PC-3 (cell line): ENCODE results near the gene CUL3. TPM values are rescaled to one million over a fixed set of nuclear protein-coding genes. Genes with fewer than 3 reads are reported as not detected.
"Not testable (repeated sequence)": the region's sequence is repeated elsewhere in the genome, so short reads cannot be mapped to it uniquely, and the experiment has no call there.

ENCODE experiments used
- ATAC-seq: fragments of 200-7000 bp; cut with Tn5 transposase; 2 replicates; pipeline ENCODE4 v1.9.1; 2020; ENCODE audit warnings: mild to moderate bottlenecking, moderate library complexity
- BruUV-seq: library from RNA; stranded (reverse); fragments of 400-500 nt; replicated peaks from 2 replicates; lab custom pipeline; 2021; lab: Mats Ljungman, UMichigan
- CTCF ChIA-PET: fragments of 300-600 bp; sonication (Branson Sonifier 250); formaldehyde crosslinking; loops from one replicate; lab custom pipeline; 2022; ENCODE audit warnings: antibody characterized with exemption; lab: Charles Lee
- POLR2A ChIA-PET: fragments of 300-600 bp; sonication (Branson Sonifier 250); formaldehyde crosslinking; loops from one replicate; lab custom pipeline; 2022; ENCODE audit warnings: antibody characterized with exemption; ENCODE audit not compliant: unreplicated experiment; lab: Charles Lee
- DNase-seq: peaks from one replicate; pipeline ENCODE4 v3.0.0-alpha.2; 2015
- H2AFZ ChIP-seq: fragments of 300-600 bp; sonication (generic); 2 replicates; pipeline ENCODE4 v1.6.0; 2016; ENCODE audit warnings: antibody characterized with exemption, low read length
- H3F3A ChIP-seq: fragments of 300-600 bp; sonication (generic); one replicate; pipeline ENCODE4 v1.6.0; 2017; ENCODE audit warnings: antibody characterized with exemption, low read length, control low read depth, mild to moderate bottlenecking; ENCODE audit not compliant: unreplicated experiment
- H3K27ac ChIP-seq: fragments of 300-600 bp; sonication (generic); 2 replicates; pipeline ENCODE4 v1.5.1; 2016; ENCODE audit warnings: mild to moderate bottlenecking, low read length
- H3K27me3 ChIP-seq: fragments of 300-600 bp; sonication (generic); 2 replicates; pipeline ENCODE4 v1.6.1; 2016; ENCODE audit warnings: low read length, mixed read lengths
- H3K36me3 ChIP-seq: fragments of 300-600 bp; sonication (generic); 2 replicates; pipeline ENCODE4 v1.6.1; 2016; ENCODE audit warnings: low read depth, mixed run types, low read length, mixed read lengths
- H3K4me1 ChIP-seq: fragments of 300-600 bp; sonication (generic); 2 replicates; pipeline ENCODE4 v1.5.1; 2016; ENCODE audit warnings: low read length; ENCODE audit not compliant: insufficient read depth
- H3K4me2 ChIP-seq: fragments of 300-600 bp; sonication (generic); 2 replicates; pipeline ENCODE4 v1.6.0; 2016; ENCODE audit warnings: low read length
- H3K4me3 ChIP-seq: fragments of 300-600 bp; sonication (generic); 2 replicates; pipeline ENCODE4 v1.5.1; 2016; ENCODE audit warnings: mild to moderate bottlenecking, low read length, mixed read lengths
- H3K79me2 ChIP-seq: fragments of 300-600 bp; sonication (generic); 2 replicates; pipeline ENCODE4 v1.6.1; 2017; ENCODE audit warnings: low read length, mixed read lengths
- H3K9ac ChIP-seq: fragments of 300-600 bp; sonication (generic); 2 replicates; pipeline ENCODE4 v1.6.0; 2016; ENCODE audit warnings: mild to moderate bottlenecking, low read length
- H3K9me2 ChIP-seq: fragments of 300-600 bp; sonication (generic); replicated peaks from 2 replicates; pipeline ENCODE4 v1.6.1; 2016; ENCODE audit warnings: mixed run types, low read length, mixed read lengths
- H3K9me3 ChIP-seq: fragments of 300-600 bp; sonication (generic); 2 replicates; pipeline ENCODE4 v1.6.1; 2016; ENCODE audit warnings: low read length, mixed read lengths
- H4K20me1 ChIP-seq: fragments of 300-600 bp; sonication (generic); 2 replicates; pipeline ENCODE4 v1.6.1; 2016; ENCODE audit warnings: low read length, mixed read lengths
- EZH2 ChIP-seq: fragments of 300-600 bp; sonication (generic); IDR thresholded peaks from one replicate; pipeline ENCODE4 v1.6.1; 2017; ENCODE audit warnings: antibody characterized with exemption, mild to moderate bottlenecking, low read length; ENCODE audit not compliant: unreplicated experiment
- EZH2phosphoT487 ChIP-seq: fragments of 300-600 bp; sonication (generic); IDR thresholded peaks from 2 replicates; pipeline ENCODE4 v1.6.1; 2018; ENCODE audit warnings: mild to moderate bottlenecking, antibody characterized with exemption, low read length, borderline replicate concordance
- intact Hi-C: fragments of 100-400 bp; cut with micrococcal nuclease; formaldehyde crosslinking; loops from 2 replicates; pipeline ENCODE4 v1.9.0; 2023
- total RNA-seq: library from RNA; depleted of rRNA; stranded (reverse); fragments of >200 nt; gene quantifications from 2 replicates; pipeline ENCODE4 v1.2.3, GENCODE V29; 2014
- TF ChIP-seq, protein P1 (sequence below): fragments of 300-600 bp; sonication (generic); conservative IDR thresholded peaks from 2 replicates; pipeline ENCODE4 v1.5.1; 2017; ENCODE audit warnings: antibody characterized with exemption, low read depth, mild to moderate bottlenecking, low read length

The CUL3 gene
- total RNA-seq, 1 experiment from 2014 or later: 50.4 TPM

DNA sequence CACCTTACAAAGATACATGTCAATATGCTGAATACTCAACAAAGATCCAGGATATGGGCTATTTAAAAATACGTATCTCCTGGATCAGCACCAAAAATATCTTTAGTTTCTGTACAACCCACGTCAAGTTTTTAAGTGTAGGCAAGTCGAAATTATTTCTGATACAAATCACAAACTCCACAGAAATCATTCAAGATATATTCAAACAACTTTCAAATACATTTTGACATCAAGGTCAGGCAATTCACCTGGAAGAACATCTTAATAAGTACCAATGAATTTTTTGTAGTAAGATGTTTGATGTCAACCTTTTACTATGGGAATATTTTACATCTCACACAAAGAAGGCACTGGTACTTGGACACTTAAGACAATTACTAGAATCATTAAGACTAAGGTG is 86.2 kb downstream of the CUL3 start:
- ChIA-PET CTCF (no interaction called here), POLR2A (no interaction called here)
- DNase-seq (no peak), ATAC-seq (no peak)
- Histone ChIP-seq H3K79me2 (no peaks in the 10 kb centered on the region), H3K36me3 (peaks cover 45% of the 10 kb centered on the region; the same call in 1 of the 2 replicates), H3K9ac (no peak overlapping the region), H2AFZ (no peak overlapping the region), H3K4me1 (no peaks in the 10 kb centered on the region), H3K27ac (no peak overlapping the region), H3K27me3 (no peaks in the 10 kb centered on the region), H3F3A (no peaks in the 10 kb centered on the region), H3K9me2 (no peaks in the 10 kb centered on the region), H3K9me3 (no peaks in the 10 kb centered on the region), H4K20me1 (no peaks in the 10 kb centered on the region), H3K4me2 (no peak overlapping the region), H3K4me3 (no peak overlapping the region)
- no TSS peak for BruUV-seq
- no peak for TF ChIP-seq EZH2
- TF ChIP-seq, protein P1, sequence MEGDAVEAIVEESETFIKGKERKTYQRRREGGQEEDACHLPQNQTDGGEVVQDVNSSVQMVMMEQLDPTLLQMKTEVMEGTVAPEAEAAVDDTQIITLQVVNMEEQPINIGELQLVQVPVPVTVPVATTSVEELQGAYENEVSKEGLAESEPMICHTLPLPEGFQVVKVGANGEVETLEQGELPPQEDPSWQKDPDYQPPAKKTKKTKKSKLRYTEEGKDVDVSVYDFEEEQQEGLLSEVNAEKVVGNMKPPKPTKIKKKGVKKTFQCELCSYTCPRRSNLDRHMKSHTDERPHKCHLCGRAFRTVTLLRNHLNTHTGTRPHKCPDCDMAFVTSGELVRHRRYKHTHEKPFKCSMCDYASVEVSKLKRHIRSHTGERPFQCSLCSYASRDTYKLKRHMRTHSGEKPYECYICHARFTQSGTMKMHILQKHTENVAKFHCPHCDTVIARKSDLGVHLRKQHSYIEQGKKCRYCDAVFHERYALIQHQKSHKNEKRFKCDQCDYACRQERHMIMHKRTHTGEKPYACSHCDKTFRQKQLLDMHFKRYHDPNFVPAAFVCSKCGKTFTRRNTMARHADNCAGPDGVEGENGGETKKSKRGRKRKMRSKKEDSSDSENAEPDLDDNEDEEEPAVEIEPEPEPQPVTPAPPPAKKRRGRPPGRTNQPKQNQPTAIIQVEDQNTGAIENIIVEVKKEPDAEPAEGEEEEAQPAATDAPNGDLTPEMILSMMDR: no peak
- no peak for TF ChIP-seq EZH2phosphoT487
- intact Hi-C loops: no loop called here

DNA sequence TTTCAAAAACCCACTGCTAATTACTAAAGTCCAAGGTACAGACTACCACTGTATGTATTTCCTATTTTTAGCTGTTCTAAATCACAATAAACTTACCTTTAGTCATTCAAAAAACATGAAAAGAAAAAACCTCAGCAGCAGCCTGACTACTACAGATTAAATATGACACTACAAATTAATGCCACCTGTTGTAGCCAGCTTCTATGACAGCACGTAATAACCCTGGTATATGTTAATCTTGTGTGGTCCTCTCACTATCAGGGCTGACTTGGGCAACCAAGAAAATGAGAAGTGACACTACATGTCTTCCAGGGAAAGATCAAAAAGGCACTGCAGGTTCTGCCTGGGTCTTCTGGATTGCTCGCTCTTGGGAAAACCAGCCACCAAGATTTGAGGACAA is 92.6 kb downstream of the CUL3 start:
- ATAC-seq (no peak), DNase-seq (no peak)
- Histone ChIP-seq H3K4me3 (no peak overlapping the region), H3K4me2 (no peak overlapping the region), H2AFZ (no peak overlapping the region), H3F3A (no peaks in the 10 kb centered on the region), H3K79me2 (peaks cover 17% of the 10 kb centered on the region), H3K9me2 (no peaks in the 10 kb centered on the region), H3K4me1 (no peaks in the 10 kb centered on the region), H3K9ac (no peak overlapping the region), H3K36me3 (peaks cover 20% of the 10 kb centered on the region), H3K27me3 (no peaks in the 10 kb centered on the region), H3K9me3 (no peaks in the 10 kb centered on the region), H4K20me1 (no peaks in the 10 kb centered on the region), H3K27ac (no peak overlapping the region)
- POLR2A ChIA-PET: no interaction called here
- TF ChIP-seq, protein P1: no peak
- CTCF ChIA-PET: no interaction called here
- no TSS peak for BruUV-seq
- intact Hi-C loops: no loop called here

DNA sequence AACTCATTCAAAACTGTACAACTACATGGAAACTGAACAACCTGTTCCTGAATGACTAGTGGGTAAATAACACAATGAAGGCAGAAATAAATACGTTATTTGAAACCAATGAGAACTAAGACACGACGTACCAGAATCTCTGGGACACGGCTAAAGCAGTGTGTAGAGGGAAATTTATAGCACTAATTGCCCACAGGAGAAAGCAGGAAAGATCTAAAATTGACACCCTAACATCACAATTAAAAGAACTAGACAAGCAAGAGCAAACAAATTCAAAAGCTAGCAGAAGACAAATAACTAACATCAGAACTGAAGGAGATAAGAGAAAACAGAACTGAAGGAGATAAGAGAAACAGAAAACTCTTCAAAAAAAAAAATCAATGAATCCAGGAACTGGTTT is 97.2 kb downstream of the CUL3 start:
- Histone ChIP-seq H3K79me2 (peaks cover 40% of the 10 kb centered on the region), H3K4me1 (peaks cover 33% of the 10 kb centered on the region), H3K36me3 (peaks cover 10% of the 10 kb centered on the region)
- H3K4me2 ChIP-seq, H4K20me1 ChIP-seq, H3K9me2 ChIP-seq, DNase-seq, BruUV-seq, H3K27ac ChIP-seq, H3K9ac ChIP-seq, H3K4me3 ChIP-seq, H3F3A ChIP-seq, H3K27me3 ChIP-seq, POLR2A ChIA-PET, H2AFZ ChIP-seq, CTCF ChIA-PET, H3K9me3 ChIP-seq, ATAC-seq: not testable (repeated sequence)
- intact Hi-C loops: loop anchor here (5.0 kb wide), 1 partner anchor 74 kb away; no protein-coding TSS in a partner anchor

DNA sequence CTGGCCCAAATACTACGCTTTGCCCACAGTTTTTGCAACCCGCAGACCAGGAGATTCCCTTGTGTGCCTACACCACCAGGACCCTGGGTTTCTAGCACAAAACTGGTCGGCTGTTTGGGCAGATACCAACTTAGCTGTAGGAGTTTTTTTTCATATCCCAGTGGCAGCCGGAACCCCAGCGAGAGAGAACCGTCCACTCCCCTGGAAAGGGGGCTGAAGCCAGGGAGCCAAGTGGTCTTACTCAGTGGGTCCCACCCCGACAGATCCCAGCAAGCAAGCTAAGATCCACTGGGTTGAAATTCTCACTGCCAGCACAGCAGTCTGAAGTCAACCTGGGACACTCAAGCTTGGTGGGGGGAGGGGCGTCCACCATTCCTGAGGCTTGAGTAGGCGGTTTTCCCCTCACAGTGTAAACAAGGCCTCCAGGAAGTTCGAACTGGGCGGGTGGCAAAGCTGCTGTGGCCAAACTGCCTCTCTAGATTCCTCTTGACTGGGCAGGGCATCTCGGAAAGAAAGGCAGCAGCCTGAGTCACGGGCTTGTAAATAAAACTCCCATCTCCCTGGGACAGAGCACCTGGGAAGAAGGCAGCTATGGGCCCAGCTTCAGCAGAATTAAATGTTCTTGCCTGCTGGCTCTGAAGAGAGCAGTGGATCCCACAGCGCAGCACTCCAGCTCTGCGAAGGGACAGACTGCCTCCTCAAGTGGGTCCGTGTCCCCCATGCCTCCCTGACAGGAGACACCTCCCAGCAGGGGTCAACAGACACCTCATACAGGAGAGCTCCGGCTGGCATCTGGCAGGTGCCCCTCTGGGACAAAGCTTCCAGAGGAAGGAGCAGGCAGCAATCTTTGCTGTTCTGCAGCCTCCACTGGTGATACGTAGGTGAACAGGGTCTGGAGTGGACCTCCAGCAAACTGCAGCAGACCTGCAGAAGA is 99.8 kb downstream of the CUL3 start:
- H3K4me1 ChIP-seq: peaks cover 48% of the 10 kb centered on the region
- POLR2A ChIA-PET: interaction anchor here (0.6 to 1.1 kb wide), 4 partner anchors 15 to 100 kb away, joined by 3 to 16 read pairs (median 8); no protein-coding TSS in a partner anchor
- intact Hi-C loops: loop anchor here (2.0 to 5.0 kb wide), 2 partner anchors 77 to 99 kb away; partner anchors contain the start of gene CUL3

More for the DNA sequence above, 99.8 kb downstream of the CUL3 start:
- not testable (repeated sequence) for H3F3A ChIP-seq, H4K20me1 ChIP-seq, H3K9me3 ChIP-seq, H3K9me2 ChIP-seq, H3K27me3 ChIP-seq
- H3K79me2 ChIP-seq: peaks cover 40% of the 10 kb centered on the region
- peak overlapping the region; percentile 46 for H3K4me3 ChIP-seq
- H3K9ac ChIP-seq: peak overlapping the region; percentile 77
- H2AFZ ChIP-seq: 0 out of 2 replicates have a peak overlapping the region, but pooled peaks have one; percentile 4
- DNase-seq (peak; percentile 98), ATAC-seq (peak; percentile 98)
- peaks cover 13% of the 10 kb centered on the region for H3K36me3 ChIP-seq
- TSS peak; percentile 83 for BruUV-seq
- peak overlapping the region; percentile 98 for H3K27ac ChIP-seq
- CTCF ChIA-PET: interaction anchor here (0.6 to 0.8 kb wide), 2 partner anchors 76 to 740 kb away, joined by 3 to 4 read pairs; no protein-coding TSS in a partner anchor
- H3K4me2 ChIP-seq: peak overlapping the region; percentile 79
